Stimulated activated CD4-positive, alpha-beta T cell treated with anti-CD3 and anti-CD28 coated beads, Interleukin-4, amount 100 ng/mL, for 4 hours (primary cell): ENCODE results near the gene WDR31.
"Not testable (repeated sequence)": the region's sequence is repeated elsewhere in the genome, so short reads cannot be mapped to it uniquely, and the experiment has no call there.

Experiments used
- DNase-seq, 2 experiments: peaks; one replicate each; pipeline ENCODE4 v3.0.0-alpha.2; 2020

WDR31 gene

GRCh38 chr9:113328045-113328782, 11.9 kb downstream of the WDR31 start:
- DNase-seq: no peak

- DNase-seq: no peak
Observed at GRCh38 chr9:113326230-113326629, 13.8 kb downstream of the WDR31 start.

GRCh38 chr9:113322671-113323070, 17.4 kb downstream of the WDR31 start:
- DNase-seq: no peak

GRCh38 chr9:113320051-113320450, 20.0 kb downstream of the WDR31 start:
- DNase-seq: no peak

DNA sequence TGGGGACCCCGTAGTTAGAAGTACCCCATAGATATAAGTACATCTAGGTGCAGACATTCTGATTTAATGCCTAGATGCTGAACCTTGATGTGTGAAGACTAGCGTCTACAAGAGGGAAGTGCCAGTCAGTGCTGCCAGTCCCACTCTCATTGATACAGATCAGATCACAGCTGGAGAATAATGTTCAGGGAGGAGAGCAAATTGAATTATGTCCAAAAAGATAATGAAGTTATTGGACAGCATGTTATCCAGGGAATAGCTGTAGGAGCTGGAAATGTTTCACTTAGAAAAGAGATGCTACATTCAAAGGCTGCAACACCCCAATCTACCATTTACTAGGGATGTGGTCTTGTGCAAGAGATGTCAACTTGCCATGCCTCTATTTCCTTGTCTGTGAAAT, 21.0 kb downstream of the WDR31 start:
- DNase-seq: no peak

- no peak for DNase-seq
Observed at GRCh38 chr9:113317777-113318176, 22.3 kb downstream of the WDR31 start.

DNA sequence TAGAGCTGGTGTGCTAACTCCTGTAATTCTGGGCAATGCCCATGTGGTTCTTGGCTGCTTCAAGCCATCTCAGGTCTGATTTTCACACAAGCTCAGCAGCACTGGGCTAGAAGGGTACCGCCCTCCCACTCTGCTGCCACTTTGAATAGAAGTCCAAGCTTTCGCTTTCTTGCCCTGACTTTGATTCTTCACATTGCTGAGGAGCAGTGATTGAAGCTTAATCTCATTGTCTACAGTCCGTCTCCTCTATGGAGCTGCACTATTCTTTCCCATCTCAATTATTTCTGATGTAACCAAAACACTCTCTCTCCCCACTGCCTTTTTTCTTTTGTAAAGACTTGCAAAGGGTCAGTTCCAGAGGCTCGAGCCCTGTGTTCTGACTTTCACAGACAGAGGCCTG, 24.0 kb downstream of the WDR31 start:
- no peak for DNase-seq

GRCh38 chr9:113315231-113315630, 24.8 kb downstream of the WDR31 start:
- no peak for DNase-seq

GRCh38 chr9:113313261-113313660, 26.8 kb downstream of the WDR31 start:
- no peak for DNase-seq

GRCh38 chr9:113311961-113312360, 28.1 kb downstream of the WDR31 start:
- DNase-seq: no peak

- DNase-seq: no peak
Observed at GRCh38 chr9:113310538-113310937, 29.5 kb downstream of the WDR31 start.

DNA sequence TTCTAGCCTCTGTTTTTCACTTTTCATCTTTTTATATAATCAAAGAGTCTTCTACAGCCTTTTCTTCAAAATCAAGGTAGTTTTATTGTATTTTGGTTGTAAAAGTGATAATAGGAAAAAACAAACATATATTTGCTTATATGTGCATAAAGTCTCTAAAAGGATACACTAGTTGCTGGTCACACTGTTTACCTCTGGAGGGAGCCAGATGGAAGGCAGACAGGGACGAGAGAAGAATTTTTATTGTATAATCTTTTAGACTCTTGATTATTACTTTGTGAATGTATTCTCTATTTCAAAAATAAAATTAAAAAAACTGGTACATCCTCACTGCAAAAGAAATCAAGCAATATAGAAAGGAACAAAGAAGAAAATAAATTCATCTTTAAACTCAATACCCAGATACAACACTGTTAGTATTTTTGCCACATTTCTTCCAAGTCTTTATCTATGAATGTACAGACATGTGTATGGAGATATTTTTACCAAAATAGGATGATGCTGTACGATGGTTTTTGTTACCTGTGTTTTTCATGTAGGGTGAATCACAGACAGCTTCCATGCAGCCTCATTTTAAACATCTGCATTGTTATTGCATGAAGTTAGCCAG, 30.8 kb downstream of the WDR31 start:
- DNase-seq: no peak

- no peak for DNase-seq
Observed at GRCh38 chr9:113307396-113307975, 32.6 kb downstream of the WDR31 start.

DNA sequence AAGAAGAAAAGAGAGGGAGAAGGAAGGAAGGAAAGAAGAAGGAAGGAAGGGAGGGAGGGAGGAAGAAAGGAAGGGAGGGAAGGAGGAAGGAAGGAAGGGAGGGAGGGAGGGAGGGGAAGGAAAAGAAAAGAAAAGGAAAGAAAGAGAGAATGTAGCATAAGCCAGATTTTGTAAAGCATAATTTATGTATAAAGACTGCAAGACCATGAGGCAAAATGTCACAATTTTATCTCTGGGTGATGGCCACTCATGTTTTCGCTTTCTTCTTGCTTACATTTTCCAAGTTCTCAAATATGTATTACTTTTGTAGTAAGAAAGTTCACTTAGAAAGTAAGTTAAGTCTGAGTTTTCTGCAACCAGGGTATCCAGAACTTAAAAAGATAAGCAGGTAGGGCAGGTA, 33.5 kb downstream of the WDR31 start:
- no peak for DNase-seq

GRCh38 chr9:113302792-113303418, 37.2 kb downstream of the WDR31 start, which contains the start of gene RNF183:
Gene RNF183 (minus strand): TSS chr9:113303376. CDS start chr9:113298184, 5,192 bp downstream.
- no peak for DNase-seq

- DNase-seq: no peak
Observed at GRCh38 chr9:113301548-113301947, 38.5 kb downstream of the WDR31 start.

DNA sequence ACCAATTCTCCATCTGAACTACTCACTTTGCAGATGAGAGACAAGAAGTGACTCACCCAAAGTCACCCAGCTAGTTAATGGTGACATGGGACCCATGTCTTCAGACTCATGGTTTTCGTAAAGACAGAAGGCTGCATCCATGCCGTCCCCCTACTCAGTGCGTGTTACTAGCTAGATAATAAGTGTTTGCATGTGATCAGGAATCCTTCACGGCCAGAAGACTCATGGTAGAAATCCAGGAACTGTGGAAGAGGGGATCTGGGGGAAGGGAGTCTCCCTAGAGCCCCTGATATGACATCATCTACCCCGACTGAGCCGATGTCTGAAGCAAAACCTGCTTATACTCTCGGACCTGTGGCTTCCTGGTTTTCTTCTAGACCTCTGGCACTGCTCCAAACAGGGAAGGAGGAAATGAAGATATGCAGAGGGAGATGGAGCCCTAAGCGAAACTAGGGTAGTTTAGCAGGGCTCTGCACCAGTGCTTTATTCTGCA, 40.2 kb downstream of the WDR31 start:
- no peak for DNase-seq

DNA sequence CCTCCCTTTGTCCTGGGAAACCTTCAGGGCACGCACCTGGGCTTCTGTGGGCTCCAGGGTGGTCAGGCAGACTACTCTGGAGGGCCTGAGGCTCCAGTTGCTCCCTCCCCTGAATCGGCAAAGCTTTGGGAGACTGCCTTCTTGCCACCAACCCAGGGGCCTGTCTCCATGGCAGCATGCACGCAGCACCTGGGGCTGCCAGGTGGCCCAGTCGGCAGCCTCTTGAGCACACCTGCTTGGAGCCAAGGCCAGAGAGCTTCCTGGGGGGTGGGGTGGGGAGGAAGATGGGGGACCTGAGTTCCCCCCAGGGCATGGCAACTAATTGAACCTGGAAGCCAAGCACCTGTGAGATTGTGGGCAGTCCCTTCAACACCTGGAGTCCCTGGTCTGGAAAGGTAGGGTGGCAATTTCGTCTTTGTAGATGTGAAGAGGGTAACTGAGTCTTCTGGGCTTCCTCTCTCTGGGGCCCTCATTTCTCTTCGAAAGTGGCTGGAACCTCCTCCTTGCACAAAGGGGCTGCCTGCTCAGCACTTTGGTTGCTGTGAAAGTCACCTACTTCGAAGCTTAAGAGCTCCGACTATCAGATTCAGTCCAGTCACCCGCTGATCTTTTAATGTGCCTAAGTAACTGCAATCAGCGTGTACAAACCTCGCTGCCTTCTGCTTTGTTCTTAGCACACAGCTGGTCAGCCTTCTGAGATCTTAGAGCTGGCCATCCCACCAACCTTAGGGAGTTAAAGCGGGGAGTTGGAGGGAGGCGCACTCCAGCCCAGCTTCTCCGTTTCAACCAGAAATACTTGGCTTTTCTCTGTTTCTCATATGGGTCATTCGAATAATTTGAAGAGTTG, 40.9 kb downstream of the WDR31 start:
- DNase-seq: no peak

DNA sequence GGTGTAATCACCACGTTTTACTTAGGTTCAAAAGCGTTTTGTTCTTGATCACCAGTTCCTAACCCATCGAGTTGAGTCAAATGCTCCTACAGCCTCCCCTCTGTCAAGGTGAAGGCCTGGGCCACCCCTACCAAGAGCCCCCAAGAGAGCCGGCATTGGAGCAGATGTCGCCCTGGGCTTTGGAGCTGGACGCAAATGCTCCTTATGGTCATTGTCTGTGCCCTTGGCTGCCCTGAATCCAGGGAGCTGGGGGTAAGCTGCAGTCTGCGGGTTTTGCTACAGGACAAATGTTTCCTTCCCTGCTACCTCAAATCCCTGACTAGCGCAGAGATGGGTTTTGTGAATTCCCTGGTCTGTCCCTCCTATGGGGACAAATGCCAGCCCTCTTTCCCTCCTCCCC, 41.8 kb downstream of the WDR31 start:
- no peak for DNase-seq

DNA sequence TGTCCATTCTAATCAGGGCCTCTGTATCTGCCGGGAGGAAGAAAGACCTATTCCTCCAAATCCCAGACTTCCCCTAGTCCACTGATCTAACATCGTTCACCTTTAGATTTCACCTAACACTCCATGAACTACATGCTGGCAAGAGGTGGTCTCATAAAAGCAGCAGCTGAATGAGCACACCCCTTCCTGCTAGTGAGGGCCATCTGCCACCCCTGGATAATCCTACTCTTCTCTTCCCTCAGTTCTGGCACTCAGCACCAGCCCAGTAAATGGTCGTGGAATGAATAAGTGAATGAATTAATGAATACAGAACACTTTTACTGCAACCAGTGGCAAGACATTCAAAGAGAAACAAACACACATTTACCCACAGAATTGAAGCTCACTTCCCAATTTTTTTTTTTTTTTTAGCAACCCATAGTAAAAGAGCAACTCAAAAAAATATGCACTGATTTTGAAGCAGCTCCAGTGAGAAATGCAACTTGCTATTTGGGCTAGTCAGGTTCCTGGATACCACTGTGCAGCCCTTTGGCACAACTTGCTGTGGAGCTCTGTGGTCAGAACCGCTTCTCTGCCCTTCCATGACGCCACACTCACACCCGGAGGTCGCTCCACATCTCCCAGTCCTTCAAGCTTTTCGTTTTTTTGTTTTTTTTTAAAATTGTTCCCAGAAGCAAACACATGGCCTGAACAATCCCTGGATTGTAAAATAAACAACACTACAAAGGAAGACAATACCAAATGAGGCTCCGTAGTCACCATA, 43.1 kb downstream of the WDR31 start:
- DNase-seq: no peak

- DNase-seq: not testable (repeated sequence)
Observed at GRCh38 chr9:113296247-113296646, 43.8 kb downstream of the WDR31 start.
